ENCODE results near the gene KDM8.

KDM8 gene

GRCh38 chr16:27215660-27216059 lies 12.3 kb downstream of the KDM8 start:
- DNase-seq (ENCODE audit: low read depth), result no peak
- TF ChIP-seq, protein P1, sequence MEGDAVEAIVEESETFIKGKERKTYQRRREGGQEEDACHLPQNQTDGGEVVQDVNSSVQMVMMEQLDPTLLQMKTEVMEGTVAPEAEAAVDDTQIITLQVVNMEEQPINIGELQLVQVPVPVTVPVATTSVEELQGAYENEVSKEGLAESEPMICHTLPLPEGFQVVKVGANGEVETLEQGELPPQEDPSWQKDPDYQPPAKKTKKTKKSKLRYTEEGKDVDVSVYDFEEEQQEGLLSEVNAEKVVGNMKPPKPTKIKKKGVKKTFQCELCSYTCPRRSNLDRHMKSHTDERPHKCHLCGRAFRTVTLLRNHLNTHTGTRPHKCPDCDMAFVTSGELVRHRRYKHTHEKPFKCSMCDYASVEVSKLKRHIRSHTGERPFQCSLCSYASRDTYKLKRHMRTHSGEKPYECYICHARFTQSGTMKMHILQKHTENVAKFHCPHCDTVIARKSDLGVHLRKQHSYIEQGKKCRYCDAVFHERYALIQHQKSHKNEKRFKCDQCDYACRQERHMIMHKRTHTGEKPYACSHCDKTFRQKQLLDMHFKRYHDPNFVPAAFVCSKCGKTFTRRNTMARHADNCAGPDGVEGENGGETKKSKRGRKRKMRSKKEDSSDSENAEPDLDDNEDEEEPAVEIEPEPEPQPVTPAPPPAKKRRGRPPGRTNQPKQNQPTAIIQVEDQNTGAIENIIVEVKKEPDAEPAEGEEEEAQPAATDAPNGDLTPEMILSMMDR (IDR thresholded peaks at IDR 0.05; ENCODE audit: low read length, missing control alignments), result no peak
- H3K4me3 ChIP-seq (replicated peaks; ENCODE audit: low read depth, low read length), result no peak overlapping the region

GRCh38 chr16:27216297-27216885 lies 13.1 kb downstream of the KDM8 start:
- TF ChIP-seq, protein P1 (IDR thresholded peaks at IDR 0.05; ENCODE audit: low read length, missing control alignments), result no peak
- H3K4me3 ChIP-seq (replicated peaks; ENCODE audit: low read depth, low read length), result no peak overlapping the region
- DNase-seq (ENCODE audit: low read depth), result no peak

DNA sequence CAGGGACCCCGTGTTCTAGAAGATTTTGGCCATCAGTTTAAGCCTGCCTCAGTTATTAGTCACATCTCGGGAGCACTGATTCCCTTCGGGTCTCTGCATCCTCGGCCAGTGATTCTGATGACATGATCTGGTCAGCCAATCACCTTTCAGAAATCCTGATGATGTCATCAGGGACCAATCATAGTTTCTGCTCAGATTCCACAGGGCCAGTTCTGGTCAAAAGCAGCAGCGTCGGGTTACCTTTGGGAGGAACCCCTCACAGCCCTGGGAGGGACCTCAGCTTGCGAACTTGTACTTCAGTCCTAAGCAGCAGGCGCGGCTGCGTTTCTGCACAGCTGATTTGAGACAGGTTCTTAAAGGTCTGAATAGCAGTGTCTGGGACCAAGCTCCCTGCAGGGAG lies 13.9 kb downstream of the KDM8 start:
- DNase-seq (ENCODE audit: low read depth), result peak; percentile 66
- TF ChIP-seq, protein P1 (IDR thresholded peaks at IDR 0.05; ENCODE audit: low read length, missing control alignments), result no peak
- no peak overlapping the region for H3K4me3 ChIP-seq (replicated peaks; ENCODE audit: low read depth, low read length)

DNA sequence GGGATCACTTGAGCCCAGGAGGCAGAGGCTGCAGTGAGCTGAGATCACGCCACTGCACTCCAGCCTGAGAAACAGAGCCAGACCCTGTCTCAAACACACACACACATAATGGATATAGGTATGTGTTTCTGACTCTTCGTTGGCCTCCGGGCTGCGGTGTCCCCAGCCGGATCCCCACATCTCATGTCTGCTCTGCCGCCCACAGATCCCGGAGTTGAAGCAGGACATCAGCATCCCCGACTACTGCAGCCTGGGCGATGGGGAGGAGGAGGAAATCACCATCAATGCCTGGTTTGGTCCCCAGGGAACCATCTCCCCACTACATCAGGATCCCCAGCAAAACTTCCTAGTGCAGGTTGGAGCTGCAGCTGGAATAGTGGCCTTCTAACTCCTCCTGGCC lies 15.4 kb downstream of the KDM8 start:
- no peak overlapping the region for H3K4me3 ChIP-seq (replicated peaks; ENCODE audit: low read depth, low read length)
- TF ChIP-seq, protein P1 (IDR thresholded peaks at IDR 0.05; ENCODE audit: low read length, missing control alignments), result no peak
- no peak for DNase-seq (ENCODE audit: low read depth)

DNA sequence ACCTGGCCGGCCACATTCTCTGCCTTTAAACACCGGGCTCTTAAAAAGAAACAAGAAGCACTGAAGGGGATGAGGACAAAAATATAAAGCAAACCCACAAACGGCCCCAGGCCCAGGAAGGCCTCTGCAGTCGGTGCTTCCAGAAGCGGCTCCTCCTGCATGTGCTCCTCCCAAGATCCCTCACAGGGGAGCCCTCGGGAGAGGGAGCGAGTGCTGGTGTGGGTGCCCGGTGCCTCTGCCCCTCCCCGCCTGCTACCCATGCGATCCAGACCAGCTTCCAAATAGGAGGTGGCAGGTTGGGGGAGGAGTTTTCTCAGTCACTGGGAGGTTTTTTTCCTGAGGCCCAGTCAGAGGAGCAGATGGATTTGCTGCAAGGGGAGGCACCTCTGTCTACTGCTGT lies 15.8 kb downstream of the KDM8 start:
- TF ChIP-seq, protein P1 (IDR thresholded peaks at IDR 0.05; ENCODE audit: low read length, missing control alignments), result no peak

GRCh38 chr16:27220120-27220519 lies 16.8 kb downstream of the KDM8 start:
- H3K4me3 ChIP-seq (replicated peaks; ENCODE audit: low read depth, low read length), result no peak overlapping the region
- DNase-seq (ENCODE audit: low read depth), result no peak
- TF ChIP-seq, protein P1 (IDR thresholded peaks at IDR 0.05; ENCODE audit: low read length, missing control alignments), result no peak

More for the DNA sequence above, 15.8 kb downstream of the KDM8 start:
- H3K4me3 ChIP-seq (replicated peaks; ENCODE audit: low read depth, low read length), result no peak overlapping the region
- no peak for DNase-seq (ENCODE audit: low read depth)

DNA sequence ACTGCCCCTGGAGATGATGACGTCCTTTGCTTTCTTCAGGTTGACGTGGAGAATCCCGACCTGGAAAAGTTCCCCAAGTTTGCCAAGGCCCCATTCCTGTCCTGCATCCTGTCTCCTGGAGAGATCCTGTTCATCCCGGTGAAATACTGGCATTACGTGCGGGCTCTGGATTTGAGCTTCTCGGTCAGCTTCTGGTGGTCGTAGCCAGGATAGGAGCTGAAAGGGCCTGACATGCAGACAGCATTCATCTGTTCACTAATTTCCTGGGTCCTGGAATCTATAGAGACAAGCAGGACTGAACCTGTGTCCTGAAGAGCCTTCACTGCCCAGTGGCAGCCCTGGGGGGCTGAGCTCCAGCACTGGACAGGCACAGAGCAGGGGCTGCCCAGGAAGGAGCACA lies 17.2 kb downstream of the KDM8 start:
- DNase-seq (ENCODE audit: low read depth), result no peak
- TF ChIP-seq, protein P1 (IDR thresholded peaks at IDR 0.05; ENCODE audit: low read length, missing control alignments), result no peak
- no peak overlapping the region for H3K4me3 ChIP-seq (replicated peaks; ENCODE audit: low read depth, low read length)

Measured in fibroblast of pulmonary artery (primary cell).